NK-92 (cell line): Measurements from ENCODE around the gene SLC46A3.
A peak's percentile ranks its signal among the peaks of the same experiment; 100 is the strongest.
"Not testable (repeated sequence)": the region's sequence is repeated elsewhere in the genome, so short reads cannot be mapped to it uniquely, and the experiment has no call there.

Source experiments
- DNase-seq: peaks from one replicate; lab custom pipeline; 2025; ENCODE audit not compliant: unreplicated experiment; lab: John Stamatoyannopoulos, UW

The SLC46A3 gene

DNA sequence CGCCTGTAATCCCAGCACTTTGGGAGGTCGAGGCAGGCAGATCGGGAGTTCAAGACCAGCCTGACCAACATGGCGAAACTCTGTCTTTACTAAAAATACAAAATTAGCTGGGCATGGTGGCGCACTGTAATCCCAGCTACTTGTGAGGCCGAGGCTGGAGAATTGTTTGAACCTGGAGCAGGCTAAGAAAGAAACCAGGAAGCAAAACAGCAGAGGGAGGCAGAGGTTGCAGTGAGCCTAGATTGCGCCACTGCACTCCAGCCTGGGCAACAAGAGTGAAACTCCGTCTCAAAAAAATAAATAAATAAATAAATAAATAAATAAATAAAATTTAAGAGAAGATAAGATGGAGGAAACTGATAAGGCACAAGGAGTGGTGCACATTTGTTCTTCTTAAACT is 35.6 kb downstream of the SLC46A3 start:
- DNase-seq: not testable (repeated sequence)

DNA sequence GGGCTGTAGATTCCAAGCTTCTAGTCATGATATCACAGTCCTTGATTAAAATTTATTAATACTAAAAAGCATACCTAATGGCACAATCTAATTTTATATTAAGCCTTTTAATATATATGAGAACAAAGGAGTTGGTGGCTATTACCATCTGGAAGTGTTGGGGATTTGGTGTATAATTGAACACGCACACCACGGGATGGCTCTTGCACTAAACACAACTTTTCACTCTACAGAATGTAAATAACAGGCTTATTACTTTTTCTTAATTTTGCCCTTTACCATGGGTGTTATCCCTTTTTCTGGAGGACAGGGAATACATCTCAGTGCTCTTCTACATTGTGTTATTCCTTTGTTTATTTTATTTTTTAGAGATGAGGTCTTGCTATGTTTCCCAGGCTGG is 38.2 kb downstream of the SLC46A3 start:
- DNase-seq: no peak

DNA sequence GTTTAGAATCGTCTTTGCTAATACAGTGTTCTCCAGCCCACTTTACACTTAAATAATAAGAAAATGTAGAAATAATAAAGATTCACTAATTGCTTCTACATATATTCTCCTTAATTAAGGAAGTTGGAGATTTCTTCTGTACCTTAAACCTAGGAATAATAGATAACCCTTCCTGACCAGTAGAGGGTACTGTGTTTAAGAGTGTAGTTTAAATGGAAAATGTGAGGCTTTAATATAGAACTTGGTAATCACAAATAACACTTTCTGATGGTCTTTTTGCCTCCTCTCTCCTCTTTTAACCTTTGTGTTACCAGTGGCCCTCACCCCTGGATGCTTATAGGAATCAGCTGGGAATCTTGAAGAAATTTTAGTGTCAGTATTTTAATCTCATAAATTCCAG is 39.1 kb downstream of the SLC46A3 start:
- no peak for DNase-seq

DNA sequence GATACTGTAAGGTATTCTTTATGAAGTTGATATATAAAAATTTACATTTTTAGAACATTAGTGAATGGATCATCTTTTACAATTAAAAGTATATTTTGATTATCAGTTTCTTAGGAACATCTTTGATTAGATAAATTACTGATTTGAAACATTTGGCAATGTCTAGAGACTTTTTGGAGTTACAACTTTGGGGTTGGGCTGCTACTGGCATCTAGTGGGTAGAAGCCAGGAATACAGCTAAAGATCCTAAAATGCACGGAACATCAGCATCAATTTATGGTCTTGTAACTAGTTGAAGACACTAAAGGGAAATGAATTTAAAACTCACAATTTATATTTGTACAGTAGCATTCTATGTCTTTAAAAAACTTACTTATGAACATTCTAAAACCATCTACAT is 40.0 kb downstream of the SLC46A3 start:
- DNase-seq: no peak

DNA sequence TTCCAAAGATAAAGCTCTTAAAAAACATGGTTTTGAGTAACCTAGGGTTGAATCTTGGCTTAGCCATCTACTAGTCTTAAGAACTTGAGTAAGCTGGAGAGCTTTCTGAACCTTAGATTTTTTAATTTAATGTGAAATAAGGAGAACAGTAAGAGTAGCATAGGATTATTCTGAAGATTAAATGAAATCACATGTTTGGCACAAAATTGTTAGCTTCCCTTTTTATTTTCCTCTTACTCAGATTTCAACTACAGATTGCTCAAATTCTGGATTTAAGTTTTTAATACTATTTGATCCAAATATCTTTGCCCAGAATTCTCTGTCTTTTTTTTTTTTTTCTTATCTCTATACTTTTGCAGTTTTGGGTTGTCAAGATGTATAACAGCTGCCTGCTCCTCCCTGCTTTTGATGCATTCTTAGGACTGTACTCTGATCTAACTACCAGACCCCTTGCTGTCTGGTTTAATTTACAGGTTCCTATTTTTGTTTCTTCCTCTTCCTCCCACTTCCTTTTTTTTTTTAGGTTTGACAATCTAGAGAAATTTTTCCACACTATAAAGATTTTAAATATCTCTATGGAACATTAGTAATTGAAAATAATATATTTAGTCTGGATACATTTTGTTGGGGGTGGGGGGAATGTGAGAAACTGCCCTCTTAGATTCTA is 47.5 kb downstream of the SLC46A3 start:
- DNase-seq: no peak

DNA sequence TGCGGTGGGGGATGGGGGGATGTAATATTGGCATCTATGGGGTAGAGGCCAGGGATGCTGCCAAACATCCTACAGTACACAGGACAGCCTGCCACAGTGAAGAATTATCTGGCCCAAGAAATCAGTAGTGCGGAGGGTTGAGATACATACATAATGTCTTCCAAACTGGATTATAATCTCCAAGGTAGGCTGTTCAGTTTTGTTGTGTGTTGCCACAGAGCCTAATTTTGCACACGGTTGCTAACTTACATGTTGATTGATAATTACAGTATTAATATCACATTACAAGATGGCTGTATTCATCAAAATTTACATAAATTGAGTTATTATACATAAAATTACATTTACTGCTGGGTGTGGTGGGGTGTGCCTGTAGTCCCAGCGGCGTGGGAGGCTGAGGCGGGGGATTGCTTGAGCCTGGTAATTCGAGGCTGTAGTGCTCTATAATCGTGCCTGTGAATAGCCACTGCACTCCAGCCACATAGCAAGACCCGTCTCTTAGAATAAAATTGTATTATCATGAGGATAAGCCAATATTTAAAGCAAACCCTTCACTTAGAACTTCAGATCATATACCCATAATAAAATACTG is 51.8 kb downstream of the SLC46A3 start:
- DNase-seq: no peak

DNA sequence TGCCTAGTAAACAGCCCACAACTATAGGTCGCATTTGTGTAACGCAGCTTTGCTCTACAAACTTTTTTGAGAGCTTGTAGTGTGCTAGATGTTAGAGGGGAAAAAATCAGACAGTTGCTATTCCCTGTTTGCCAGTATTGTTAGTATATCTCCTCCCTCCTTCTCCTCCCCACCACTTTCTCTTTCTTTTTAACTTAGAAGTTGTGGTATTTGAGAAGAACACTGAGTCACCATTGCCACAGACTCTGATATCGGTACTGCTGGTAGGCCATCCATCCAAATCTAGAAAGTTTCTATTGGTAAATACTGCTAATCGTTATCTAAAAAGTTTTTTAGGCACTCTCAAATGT is 59.2 kb downstream of the SLC46A3 start:
- DNase-seq: no peak

DNA sequence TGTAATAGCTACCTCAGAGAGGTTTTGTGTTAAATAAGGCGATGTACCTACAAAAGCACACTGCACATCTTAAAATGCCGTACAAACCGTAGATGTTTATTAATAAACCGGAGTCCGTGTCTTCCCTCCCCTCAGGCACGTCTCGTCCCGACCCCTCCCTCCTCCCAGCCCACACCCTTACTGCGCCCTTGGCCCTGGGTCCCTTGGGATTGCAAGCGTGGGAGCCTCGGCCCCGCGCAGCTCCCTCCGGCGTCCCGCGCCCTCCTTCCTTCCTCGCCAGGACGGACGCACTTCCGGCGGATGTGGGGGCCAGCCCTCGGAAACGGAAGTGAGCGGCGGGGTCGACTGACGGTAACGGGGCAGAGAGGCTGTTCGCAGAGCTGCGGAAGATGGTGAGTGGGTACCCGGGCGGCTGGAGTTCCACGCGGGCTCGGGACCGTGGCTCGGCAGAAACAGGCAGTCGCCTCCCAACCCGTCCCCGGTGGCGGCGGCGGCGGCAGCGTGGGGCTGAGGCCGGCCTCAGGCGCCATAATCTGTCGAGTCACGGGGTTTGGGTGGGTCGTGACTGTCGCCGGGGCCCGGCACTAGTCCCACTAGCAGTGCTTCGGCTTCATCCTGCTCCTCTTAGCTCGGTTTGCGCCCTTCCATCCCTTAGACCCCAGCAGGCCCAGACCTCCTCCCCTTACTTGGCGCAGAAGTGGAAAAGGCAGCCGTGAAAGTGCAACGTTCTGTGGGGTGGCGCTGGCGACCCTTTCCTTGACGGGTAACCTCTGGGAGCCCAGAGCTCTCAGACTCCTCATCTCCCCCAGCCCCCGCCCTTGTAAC is 59.8 kb downstream of the SLC46A3 start, which contains the start of gene POMP:
TSS of gene POMP (plus strand) at position 335 of the 825 bp plus-strand sequence. CDS start at position 390, 55 bp downstream.
- peak; percentile 55 for DNase-seq

DNA sequence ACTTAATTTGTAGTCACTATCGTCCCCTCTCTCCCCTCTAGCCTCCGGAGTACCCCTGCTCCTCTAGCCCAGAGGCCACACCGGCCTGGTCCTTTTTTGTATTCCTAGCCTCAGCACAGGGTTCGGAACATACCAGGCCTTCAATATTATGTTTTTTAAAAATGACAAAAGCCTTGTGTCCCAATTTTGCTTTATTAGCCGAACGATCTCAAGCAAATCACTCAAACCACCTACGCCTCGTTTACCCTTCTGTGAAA is 60.3 kb downstream of the SLC46A3 start:
- no peak for DNase-seq

DNA sequence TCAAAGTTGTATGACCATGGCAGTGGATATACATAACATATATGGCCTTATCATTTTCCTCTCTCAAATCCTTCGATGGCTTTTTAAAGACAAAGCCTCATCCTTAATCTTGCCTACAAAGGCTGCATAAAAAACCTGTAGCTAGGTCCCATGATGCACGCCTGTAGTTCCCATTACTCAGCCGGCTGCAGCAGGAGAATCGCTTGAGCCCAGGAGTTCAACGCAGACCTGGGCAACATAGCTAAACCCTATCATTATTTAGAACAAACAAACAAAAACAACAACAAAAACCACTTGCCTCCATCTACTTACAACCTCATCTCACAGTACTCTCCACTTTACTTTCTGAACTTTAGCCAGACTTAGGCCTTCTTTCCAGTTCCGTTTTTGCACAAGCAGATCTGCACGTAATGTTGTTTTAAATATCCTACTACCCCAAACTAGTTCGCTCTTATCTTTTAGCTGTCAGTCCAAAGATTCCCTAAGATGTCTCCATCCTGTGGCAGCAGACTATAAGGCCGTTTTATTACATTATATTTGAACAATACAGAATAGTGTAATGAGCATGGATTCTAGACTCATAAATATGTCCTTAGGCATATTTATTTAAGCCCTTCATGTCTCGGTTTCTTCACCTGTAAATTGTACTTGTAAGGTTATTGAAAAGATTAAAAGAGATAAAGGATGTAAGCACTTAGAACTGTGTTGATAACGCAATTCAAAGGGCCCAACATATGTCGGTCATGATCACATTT is 60.8 kb downstream of the SLC46A3 start:
- DNase-seq: no peak

DNA sequence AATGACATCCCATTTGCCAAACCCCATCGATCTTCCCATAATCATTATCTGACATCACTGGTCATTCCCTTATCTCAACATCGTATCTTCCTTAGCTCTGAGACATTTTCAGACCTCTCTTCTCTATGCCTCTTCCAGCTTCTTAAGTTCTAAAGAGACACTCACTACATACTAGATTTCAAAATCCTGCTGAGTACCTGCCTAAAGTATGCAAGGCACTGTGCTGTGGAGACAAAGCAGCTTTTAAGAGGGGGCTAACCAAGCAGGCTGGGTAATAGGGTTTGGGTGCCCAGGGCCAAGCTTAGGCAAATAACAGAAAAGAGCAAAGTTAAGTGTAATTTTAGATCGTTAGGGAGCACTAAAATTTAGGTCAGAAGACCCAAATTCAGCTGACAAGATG is 63.2 kb downstream of the SLC46A3 start:
- DNase-seq: no peak

DNA sequence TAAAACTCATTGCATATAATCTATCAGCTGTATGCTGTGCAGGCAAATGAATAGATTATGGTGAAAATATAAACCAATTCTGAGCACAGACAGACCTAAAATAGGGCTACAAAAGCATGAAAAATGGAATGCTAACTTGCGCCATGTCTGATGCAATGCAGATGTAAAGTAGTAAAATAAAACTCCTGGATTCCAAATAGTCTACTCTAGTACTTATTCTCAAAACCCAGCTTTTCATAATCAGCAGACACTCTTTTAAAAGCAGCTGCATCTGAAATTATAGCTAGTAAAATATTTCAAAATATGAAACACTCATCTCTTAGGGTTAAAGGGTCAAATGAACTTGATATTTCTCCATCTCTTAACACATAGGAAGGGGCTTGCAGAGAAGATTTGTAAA is 64.5 kb downstream of the SLC46A3 start:
- no peak for DNase-seq

DNA sequence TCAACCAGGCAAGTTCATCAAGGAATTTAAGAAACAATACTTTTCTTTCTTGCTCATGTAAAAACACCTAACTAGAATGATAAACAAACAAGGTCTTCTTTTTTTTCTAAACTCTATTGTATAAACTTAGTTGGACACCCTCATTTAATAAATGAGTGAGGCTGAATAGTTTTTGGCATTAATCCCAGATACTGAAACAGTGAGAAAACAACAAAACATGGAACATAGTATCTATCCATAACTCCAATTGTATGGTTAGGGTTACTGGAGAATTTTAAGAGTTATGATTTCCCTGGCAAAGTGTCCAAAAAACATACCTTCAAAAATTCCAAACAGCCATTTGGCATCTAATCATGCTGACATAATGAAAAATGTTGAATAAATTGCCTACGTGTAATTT is 65.7 kb downstream of the SLC46A3 start:
- DNase-seq: no peak

DNA sequence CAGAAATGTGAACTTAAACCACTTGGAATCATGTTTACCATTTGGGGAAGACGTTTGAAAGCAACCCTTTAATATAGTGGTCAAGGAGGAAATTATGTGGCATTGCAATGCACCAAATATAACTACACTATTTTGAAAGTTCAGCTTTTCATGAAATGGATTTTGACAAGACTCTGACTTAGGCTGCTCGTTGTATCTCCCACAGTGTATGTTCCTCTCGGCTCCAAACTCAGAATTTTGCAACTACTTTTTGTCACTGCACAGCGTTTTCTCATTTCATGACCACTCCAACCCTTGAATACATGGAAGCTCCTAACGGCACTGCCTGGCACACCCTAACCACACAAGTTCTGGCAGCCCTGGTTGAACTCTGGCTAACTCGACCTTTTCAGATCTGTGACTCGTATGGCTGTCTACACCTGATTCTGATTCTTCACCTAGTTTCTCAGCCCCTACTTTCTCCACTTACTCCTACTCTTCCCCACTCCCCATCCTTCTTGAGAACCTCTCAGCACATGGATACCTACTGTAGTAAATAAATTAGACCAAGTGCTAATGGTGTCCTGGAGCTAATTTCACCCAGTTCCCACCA is 66.9 kb downstream of the SLC46A3 start:
- DNase-seq: no peak

DNA sequence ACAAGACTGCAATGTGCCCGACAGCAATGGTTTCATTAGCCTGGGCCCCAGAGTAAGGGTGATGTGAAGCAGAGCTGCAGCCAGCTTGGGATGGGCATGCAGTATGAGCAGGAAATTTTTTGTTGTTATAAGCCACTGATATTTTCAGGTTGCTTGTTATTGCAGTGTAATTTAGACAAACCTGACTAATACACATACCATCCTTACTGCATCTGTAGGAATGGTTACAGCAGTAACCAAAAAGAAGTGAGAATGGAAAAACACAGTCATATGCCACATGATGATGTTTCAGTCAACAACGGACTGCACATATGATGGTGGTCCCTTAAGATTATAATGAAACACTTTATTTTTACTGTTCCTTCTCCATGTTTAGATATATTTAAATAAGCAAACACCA is 68.5 kb downstream of the SLC46A3 start:
- no peak for DNase-seq
